Astrocyte of the cerebellum (primary cell): Measurements from ENCODE around the gene GARRE1.

ENCODE experiments used
- DNase-seq: peaks from one replicate; pipeline ENCODE4 v3.0.0-alpha.2; 2011; ENCODE audit warnings: low read depth
- H3K4me3 ChIP-seq: 2 replicates; pipeline ENCODE4 v1.5.1; 2011; ENCODE audit warnings: mild to moderate bottlenecking, low read depth, low read length, moderate library complexity
- in situ Hi-C: cut with HindIII; loops from 2 replicates; pipeline ENCODE4 v1.10.0; 2017; ENCODE audit warnings: low sequenced_read_pairs
- TF ChIP-seq, protein P1 (sequence below): IDR thresholded peaks from 2 replicates; pipeline ENCODE4 v1.5.1; 2012; ENCODE audit warnings: low read length, low read depth, moderate library complexity, mild to moderate bottlenecking; ENCODE audit errors: missing control alignments

GARRE1 gene

DNA sequence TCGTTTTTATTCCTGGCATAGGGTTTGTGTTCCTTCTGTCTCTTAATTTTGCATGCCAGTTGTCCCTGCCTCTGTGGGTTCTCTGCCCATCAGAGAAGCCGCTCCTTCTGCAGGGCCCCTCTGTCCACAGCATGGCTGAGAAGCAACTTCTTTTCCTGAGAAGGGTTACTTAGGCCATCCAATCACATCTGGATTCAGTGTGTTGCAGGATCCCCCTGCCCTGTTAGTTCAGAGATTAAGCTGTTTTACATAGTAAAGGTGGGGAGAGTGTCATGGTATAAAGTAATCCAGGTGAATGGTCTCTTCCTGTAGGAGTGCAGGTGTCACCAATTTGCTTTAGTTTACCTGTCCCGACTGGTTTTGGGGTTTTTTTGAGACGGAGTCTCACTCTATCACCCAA lies 22.9 kb upstream of the GARRE1 start:
- in situ Hi-C loops, result no loop called here
- TF ChIP-seq, protein P1, sequence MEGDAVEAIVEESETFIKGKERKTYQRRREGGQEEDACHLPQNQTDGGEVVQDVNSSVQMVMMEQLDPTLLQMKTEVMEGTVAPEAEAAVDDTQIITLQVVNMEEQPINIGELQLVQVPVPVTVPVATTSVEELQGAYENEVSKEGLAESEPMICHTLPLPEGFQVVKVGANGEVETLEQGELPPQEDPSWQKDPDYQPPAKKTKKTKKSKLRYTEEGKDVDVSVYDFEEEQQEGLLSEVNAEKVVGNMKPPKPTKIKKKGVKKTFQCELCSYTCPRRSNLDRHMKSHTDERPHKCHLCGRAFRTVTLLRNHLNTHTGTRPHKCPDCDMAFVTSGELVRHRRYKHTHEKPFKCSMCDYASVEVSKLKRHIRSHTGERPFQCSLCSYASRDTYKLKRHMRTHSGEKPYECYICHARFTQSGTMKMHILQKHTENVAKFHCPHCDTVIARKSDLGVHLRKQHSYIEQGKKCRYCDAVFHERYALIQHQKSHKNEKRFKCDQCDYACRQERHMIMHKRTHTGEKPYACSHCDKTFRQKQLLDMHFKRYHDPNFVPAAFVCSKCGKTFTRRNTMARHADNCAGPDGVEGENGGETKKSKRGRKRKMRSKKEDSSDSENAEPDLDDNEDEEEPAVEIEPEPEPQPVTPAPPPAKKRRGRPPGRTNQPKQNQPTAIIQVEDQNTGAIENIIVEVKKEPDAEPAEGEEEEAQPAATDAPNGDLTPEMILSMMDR, result no peak
- no peak overlapping the region for H3K4me3 ChIP-seq
- DNase-seq, result no peak

DNA sequence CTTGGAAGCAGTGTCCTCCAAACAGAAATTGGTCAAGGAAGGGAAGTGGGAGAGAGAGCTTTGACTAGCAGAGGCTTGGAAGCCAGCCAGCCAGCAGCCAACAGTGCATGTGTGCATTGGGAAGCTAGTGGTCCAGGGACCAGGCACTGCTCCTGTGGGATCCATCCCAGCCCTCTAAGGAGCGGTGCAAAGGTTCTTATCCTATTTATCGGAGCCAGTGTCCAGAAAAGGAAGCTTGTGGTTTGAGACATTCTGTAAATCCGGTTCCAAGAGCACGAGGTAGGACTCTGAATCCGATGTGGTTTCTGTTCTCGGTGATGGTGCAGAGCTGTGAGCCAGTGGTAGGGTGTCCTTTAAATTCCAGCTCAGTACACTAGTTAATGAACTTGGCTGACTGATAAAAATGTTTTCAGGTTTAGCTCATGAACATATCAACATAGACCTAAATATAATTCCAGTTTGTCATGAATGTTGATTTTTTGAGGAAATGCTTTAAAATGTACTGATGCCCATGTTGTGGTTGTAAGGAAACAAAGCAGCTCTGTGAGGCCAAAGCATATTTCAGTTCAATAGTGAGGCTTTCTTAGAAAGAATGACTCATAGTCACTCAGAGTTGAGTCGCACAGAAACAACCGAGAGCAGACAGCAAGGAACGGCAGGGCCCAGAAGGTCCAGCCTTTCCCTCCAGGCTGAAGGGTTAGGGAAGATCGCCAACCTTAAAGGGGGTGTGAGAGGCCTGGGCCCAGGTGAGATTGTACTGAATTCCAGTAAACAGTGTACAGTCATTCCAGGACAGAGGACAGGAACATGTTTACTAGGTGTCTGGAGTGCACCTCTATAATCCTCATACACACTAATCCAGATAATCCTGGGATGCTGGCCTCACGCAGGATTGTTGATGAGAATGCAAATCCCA lies 21.5 kb upstream of the GARRE1 start:
- TF ChIP-seq, protein P1, result no peak
- H3K4me3 ChIP-seq, result no peak overlapping the region
- peak; percentile 95 for DNase-seq
- in situ Hi-C loops, result no loop called here

DNA sequence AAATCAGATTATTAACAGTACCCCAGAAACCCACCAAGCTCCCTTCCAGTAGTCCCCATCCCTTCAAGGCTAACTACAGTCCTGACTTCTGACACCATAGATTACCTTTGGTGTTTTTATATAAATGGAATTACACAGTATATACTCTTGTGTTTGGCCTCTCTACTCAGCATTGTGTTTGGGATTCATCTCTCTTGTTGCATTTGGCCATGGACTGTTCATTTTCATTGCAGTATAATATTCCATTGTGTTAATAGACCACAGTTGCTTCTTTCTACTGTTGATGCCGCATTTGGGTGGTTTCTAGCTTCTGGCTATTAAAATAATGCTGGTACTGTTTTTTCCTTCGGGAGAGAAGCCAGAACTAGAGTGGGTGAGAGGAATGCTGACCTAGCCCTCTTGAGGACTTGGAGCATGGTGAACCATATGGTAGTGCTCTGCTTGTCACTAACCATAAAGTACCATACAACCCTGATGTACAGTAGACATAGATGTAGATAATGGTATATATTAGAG lies 18.9 kb upstream of the GARRE1 start:
- TF ChIP-seq, protein P1, result no peak
- no peak for DNase-seq
- in situ Hi-C loops, result no loop called here
- H3K4me3 ChIP-seq, result no peak overlapping the region

- no peak overlapping the region for H3K4me3 ChIP-seq
- no peak for DNase-seq
- TF ChIP-seq, protein P1, result no peak
- in situ Hi-C loops, result no loop called here
Measured at GRCh38 chr19:34236035-34236987, 18.0 kb upstream of the GARRE1 start.

GRCh38 chr19:34237283-34237682 lies 17.1 kb upstream of the GARRE1 start:
- TF ChIP-seq, protein P1, result no peak
- DNase-seq, result no peak
- no peak overlapping the region for H3K4me3 ChIP-seq
- in situ Hi-C loops, result no loop called here

DNA sequence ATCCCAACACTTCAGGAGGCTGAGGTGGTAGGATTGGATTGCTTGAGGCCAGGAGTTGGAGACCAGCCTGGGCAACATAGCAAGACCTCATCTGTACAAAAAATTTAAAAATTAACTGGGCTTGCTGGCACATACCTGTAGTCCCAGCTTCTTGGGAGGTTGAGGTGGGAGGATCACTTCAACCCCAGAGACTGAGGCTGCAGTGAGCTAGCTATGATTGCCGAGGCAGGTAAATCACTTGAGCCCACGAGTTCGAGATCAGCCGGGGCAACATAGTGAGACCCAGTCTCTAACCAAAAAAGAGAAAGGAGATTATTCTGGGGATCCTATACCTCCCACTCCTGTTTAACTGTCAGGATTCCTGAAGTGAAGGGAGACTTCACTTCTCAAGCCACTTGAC lies 16.4 kb upstream of the GARRE1 start:
- no peak for DNase-seq
- in situ Hi-C loops, result no loop called here
- TF ChIP-seq, protein P1, result no peak
- H3K4me3 ChIP-seq, result no peak overlapping the region
